Lower leg skin (tissue), 4 donors: ENCODE data around the gene DBX1. TPM values are rescaled to one million over a fixed set of nuclear protein-coding genes. Genes with fewer than 3 reads are reported as not detected.

ENCODE experiments used
- DNase-seq, 2 donors: peaks; one replicate each; pipeline ENCODE4 v3.0.0-alpha.2; 2019; ENCODE audit warnings: low spot score in 2 of 2
- H3K4me3 ChIP-seq: fragments of 200-600 bp; sonication (generic); 2 replicates; pipeline ENCODE4 v1.5.1; 2017; ENCODE audit warnings: mild to moderate bottlenecking, low read depth; ENCODE audit not compliant: poor library complexity, severe bottlenecking
- POLR2A ChIP-seq, 2 donors: fragments of 450-650 bp; IDR thresholded peaks; one replicate each; pipeline ENCODE4 v1.6.1; 2016 to 2017; ENCODE audit warnings: antibody characterized with exemption in 2 of 2, mild to moderate bottlenecking in 1 of 2, moderate library complexity in 1 of 2
- WGBS, 2 donors: methylation state at CpG; one replicate each; pipeline ENCODE4 v1.1.5; 2018; 5-methylcytosine and 5-hydroxymethylcytosine counted together
- intact Hi-C: fragments of 100-400 bp; cut with DNase I; formaldehyde crosslinking; loops from one replicate; pipeline ENCODE4 v1.15.0; 2023; ENCODE audit warnings: low total_unique reads
- total RNA-seq, 4 donors: library from RNA; depleted of rRNA; stranded (reverse); fragments of >200 nt; gene quantifications; one replicate each; pipeline ENCODE4 v1.1.0, GENCODE V29; 2016
- TF ChIP-seq, protein P1 (sequence below), 3 donors: fragments of 450-650 bp; IDR thresholded peaks; one replicate each; pipeline ENCODE4 v1.5.1; 2016; ENCODE audit warnings: antibody characterized with exemption in 3 of 3, mild to moderate bottlenecking in 3 of 3, moderate library complexity in 2 of 3

DBX1 gene, protein sequence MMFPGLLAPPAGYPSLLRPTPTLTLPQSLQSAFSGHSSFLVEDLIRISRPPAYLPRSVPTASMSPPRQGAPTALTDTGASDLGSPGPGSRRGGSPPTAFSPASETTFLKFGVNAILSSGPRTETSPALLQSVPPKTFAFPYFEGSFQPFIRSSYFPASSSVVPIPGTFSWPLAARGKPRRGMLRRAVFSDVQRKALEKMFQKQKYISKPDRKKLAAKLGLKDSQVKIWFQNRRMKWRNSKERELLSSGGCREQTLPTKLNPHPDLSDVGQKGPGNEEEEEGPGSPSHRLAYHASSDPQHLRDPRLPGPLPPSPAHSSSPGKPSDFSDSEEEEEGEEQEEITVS
- total RNA-seq = not detected

- WGBS, 2 donors = 6 to 8% methylated on average over 28 to 30 of the region's 30 CpGs
- intact Hi-C loops = no loop called here
- no peak within 1 kb of the TSS for H3K4me3 ChIP-seq
- DNase-seq = no peak
- TF ChIP-seq POLR2A (IDR thresholded peaks at IDR 0.05) = no peak
- TF ChIP-seq, protein P1, sequence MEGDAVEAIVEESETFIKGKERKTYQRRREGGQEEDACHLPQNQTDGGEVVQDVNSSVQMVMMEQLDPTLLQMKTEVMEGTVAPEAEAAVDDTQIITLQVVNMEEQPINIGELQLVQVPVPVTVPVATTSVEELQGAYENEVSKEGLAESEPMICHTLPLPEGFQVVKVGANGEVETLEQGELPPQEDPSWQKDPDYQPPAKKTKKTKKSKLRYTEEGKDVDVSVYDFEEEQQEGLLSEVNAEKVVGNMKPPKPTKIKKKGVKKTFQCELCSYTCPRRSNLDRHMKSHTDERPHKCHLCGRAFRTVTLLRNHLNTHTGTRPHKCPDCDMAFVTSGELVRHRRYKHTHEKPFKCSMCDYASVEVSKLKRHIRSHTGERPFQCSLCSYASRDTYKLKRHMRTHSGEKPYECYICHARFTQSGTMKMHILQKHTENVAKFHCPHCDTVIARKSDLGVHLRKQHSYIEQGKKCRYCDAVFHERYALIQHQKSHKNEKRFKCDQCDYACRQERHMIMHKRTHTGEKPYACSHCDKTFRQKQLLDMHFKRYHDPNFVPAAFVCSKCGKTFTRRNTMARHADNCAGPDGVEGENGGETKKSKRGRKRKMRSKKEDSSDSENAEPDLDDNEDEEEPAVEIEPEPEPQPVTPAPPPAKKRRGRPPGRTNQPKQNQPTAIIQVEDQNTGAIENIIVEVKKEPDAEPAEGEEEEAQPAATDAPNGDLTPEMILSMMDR (IDR thresholded peaks at IDR 0.05) = no peak
These were observed at the start of gene DBX1 for GRCh38 chr11:20160425-20161229. TSS of gene DBX1 (minus strand) at chr11:20160475. CDS start at chr11:20160324, 151 bp downstream.

- TF ChIP-seq, protein P1 (IDR thresholded peaks at IDR 0.05) = no peak
- TF ChIP-seq POLR2A (IDR thresholded peaks at IDR 0.05) = no peak
These were observed 48.4 kb upstream of the DBX1 start for GRCh38 chr11:20208622-20209111.

GRCh38 chr11:20207781-20208621 lies 47.7 kb upstream of the DBX1 start:
- intact Hi-C loops = no loop called here
- 6 to 9% methylated on average over 32 to 33 of the region's 33 CpGs for WGBS, 2 donors
- H3K4me3 ChIP-seq = no peak overlapping the region
- no peak for TF ChIP-seq POLR2A (IDR thresholded peaks at IDR 0.05)
- TF ChIP-seq, protein P1 (IDR thresholded peaks at IDR 0.05) = no peak
- DNase-seq = no peak

More at GRCh38 chr11:20208622-20209111, 48.4 kb upstream of the DBX1 start:
- whole genome bisulfite sequencing, 2 donors = 18 to 25% methylated on average over 16 of the region's 16 CpGs
- intact Hi-C loops = no loop called here
- no peak overlapping the region for H3K4me3 ChIP-seq
- DNase-seq = no peak

DNA sequence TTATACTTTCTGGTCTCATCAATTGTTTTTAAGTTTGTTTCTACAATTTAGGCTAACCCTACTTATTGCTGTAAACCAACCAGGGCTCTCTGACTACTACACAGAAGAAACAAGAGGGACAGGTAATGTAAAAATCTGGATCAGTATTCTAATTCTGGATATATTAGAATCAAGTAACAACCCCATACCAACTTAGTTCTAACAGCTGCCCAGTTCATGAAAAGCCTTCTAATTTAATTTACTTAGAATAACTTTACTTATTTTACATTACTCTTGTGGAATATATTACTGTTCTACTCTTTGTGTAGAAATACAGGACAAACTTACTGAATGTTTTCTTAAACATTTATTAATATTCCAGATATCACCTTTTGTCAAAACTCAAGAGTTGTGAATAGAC lies 45.5 kb upstream of the DBX1 start:
- intact Hi-C loops = no loop called here
- TF ChIP-seq, protein P1 (IDR thresholded peaks at IDR 0.05) = no peak
- TF ChIP-seq POLR2A (IDR thresholded peaks at IDR 0.05) = no peak

DNA sequence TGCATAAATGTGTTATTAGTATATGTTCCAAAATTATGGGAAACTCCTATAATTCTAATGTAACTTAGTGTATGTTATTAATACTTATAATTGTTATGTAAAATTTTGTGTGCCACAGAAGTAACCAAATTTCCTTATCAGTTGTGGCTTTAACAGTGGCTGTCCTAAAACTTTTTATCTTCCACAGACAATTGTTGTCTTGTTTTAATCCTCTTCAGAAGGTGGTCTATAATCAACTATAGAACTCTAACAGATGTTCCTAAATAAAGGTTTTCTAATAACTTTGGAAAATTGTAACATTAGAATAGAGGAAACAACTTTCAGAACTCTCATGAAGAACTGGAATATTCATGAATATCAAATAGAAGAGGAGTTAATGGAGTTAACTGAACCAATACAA lies 44.4 kb upstream of the DBX1 start:
- no peak overlapping the region for H3K4me3 ChIP-seq
- intact Hi-C loops = no loop called here
- no peak for DNase-seq
- TF ChIP-seq, protein P1 (IDR thresholded peaks at IDR 0.05) = no peak
- TF ChIP-seq POLR2A (IDR thresholded peaks at IDR 0.05) = no peak

More for the DNA sequence above, 45.5 kb upstream of the DBX1 start:
- no peak overlapping the region for H3K4me3 ChIP-seq
- no peak for DNase-seq
